Activated naive CD4-positive, alpha-beta T cell treated with anti-CD3 and anti-CD28 coated beads for 36 hours (primary cell): Measurements from ENCODE around the gene ARHGAP44. TPM values are rescaled to one million over a fixed set of nuclear protein-coding genes. Genes with fewer than 3 reads are reported as not detected.

Experiments used
- microRNA-seq: library from miRNA; unstranded; fragments of <30 nt; microRNA quantifications from one replicate; pipeline ENCODE4 v1.2.0, GENCODE V29; 2022; ENCODE audit warnings: borderline microRNAs expressed, borderline replicate concordance
- total RNA-seq, 2 experiments: library from RNA; stranded (reverse); gene quantifications; one replicate each; pipeline ENCODE4 v1.2.3, GENCODE V29; 2021

The ARHGAP44 gene
- total RNA-seq, 2 experiments from 2014 or later = 0.12 TPM; not detected in 1

Small RNA genes lying within 50 kb of the gene (microRNA-seq; reads per million reads assigned to microRNA genes)
- not detected for gene MIR1269B

Other genes with a start within 250 kb of the ARHGAP44 start
- not detected for gene MYOCD, start 123.6 kb upstream of the ARHGAP44 start, total RNA-seq
- 10 to 100 TPM; 74.1 to 75.9 TPM for gene ELAC2, start 228.5 kb downstream of the ARHGAP44 start, total RNA-seq